Uterus (tissue), 4 donors: ENCODE data around the gene TMC8. TPM values are rescaled to one million over a fixed set of nuclear protein-coding genes. Genes with fewer than 3 reads are reported as not detected.

Experiments used
- DNase-seq, 2 donors: peaks; one replicate each; pipeline ENCODE4 v3.0.0-alpha.2; 2019 to 2020
- H3K27ac ChIP-seq, 2 donors: fragments of 200-600 bp; sonication (generic); 1 replicate in 1 of 2; 2 replicates in 1 of 2; pipeline ENCODE4 v1.5.1; 2016 to 2018
- H3K27me3 ChIP-seq, 2 donors: fragments of 200-600 bp; sonication (generic); one replicate each; pipeline ENCODE4 v1.5.1; 2018 to 2019; ENCODE audit warnings: control low read depth in 1 of 2
- H3K36me3 ChIP-seq, 2 donors: fragments of 200-600 bp; sonication (generic); one replicate each; pipeline ENCODE4 v1.5.1; 2019; ENCODE audit warnings: control low read depth in 1 of 2
- H3K4me1 ChIP-seq, 2 donors: fragments of 200-600 bp; sonication (generic); one replicate each; pipeline ENCODE4 v1.5.1; 2018 to 2019; ENCODE audit warnings: control low read depth in 1 of 2
- H3K4me3 ChIP-seq, 2 donors: fragments of 200-600 bp; sonication (generic); 1 replicate in 1 of 2; 2 replicates in 1 of 2; pipeline ENCODE4 v1.5.1; 2018 to 2019; ENCODE audit warnings: mild to moderate bottlenecking in 1 of 2
- H3K9me3 ChIP-seq, 2 donors: fragments of 200-600 bp; sonication (generic); one replicate each; pipeline ENCODE4 v1.5.1; 2019; ENCODE audit warnings: control low read depth in 1 of 2
- CTCF ChIP-seq, 4 experiments: fragments of 200-600 bp in 2 of 4; fragments of 450-650 bp in 2 of 4; sonication (generic) in 2 of 4; IDR thresholded peaks; one replicate each; pipeline ENCODE4 v1.5.1; 2016 to 2019; ENCODE audit warnings: antibody characterized with exemption in 4 of 4, mild to moderate bottlenecking in 2 of 4, moderate library complexity in 1 of 4
- POLR2A ChIP-seq, 2 donors: fragments of 450-650 bp; IDR thresholded peaks; one replicate each; pipeline ENCODE4 v1.6.1; 2016; ENCODE audit warnings: antibody characterized with exemption in 2 of 2, mild to moderate bottlenecking in 1 of 2, moderate library complexity in 1 of 2
- intact Hi-C: fragments of 100-400 bp; cut with DNase I; formaldehyde crosslinking; loops from one replicate; pipeline ENCODE4 v1.15.1; 2023; ENCODE audit warnings: low total_unique reads
- total RNA-seq, 4 donors: library from RNA; depleted of rRNA in 3 of 4; stranded (reverse); fragments of >200 nt in 3 of 4; gene quantifications; one replicate each; pipeline versions ENCODE4 v1.1.0 to v1.2.4, GENCODE V29; 2014 to 2023
- donor health status: DM: yes; HTN: yes; CAD: no.

The TMC8 gene
- total RNA-seq, 4 donors from 2014 or later = 0.51 to 20.1 (median 3.1) TPM

- H3K9me3 ChIP-seq = no peaks in the 10 kb centered on the region
- TF ChIP-seq POLR2A (IDR thresholded peaks at IDR 0.05) = no peak
- no peak for TF ChIP-seq CTCF (IDR thresholded peaks at IDR 0.05)
- H3K4me3 ChIP-seq = no peak overlapping the region
- intact Hi-C loops = no loop called here
- H3K27ac ChIP-seq = peak overlapping the region; percentile 81 to 85
- no peaks in the 10 kb centered on the region for H3K27me3 ChIP-seq
- H3K36me3 ChIP-seq = no peaks in the 10 kb centered on the region
- H3K4me1 ChIP-seq = peaks cover 0 to 16% of the 10 kb centered on the region in 2 donors
- peak; percentile 32 to 54 for DNase-seq
These were observed 41.9 kb downstream of the TMC8 start for GRCh38 chr17:78172249-78173051.

- H3K4me1 ChIP-seq = peaks cover 0 to 16% of the 10 kb centered on the region in 2 donors
- DNase-seq = peak in 1 of 2 donors; percentile 24
- intact Hi-C loops = no loop called here
- H3K9me3 ChIP-seq = no peaks in the 10 kb centered on the region
- no peaks in the 10 kb centered on the region for H3K27me3 ChIP-seq
- H3K36me3 ChIP-seq = no peaks in the 10 kb centered on the region
- H3K27ac ChIP-seq = peak overlapping the region; percentile 81 to 85
- no peak overlapping the region for H3K4me3 ChIP-seq
- no peak for TF ChIP-seq POLR2A (IDR thresholded peaks at IDR 0.05)
- no peak for TF ChIP-seq CTCF (IDR thresholded peaks at IDR 0.05)
These were observed 42.6 kb downstream of the TMC8 start for GRCh38 chr17:78173097-78173715.

- H3K27ac ChIP-seq = peak overlapping the region; percentile 81 to 85
- no peaks in the 10 kb centered on the region for H3K36me3 ChIP-seq
- peak; percentile 50 to 73 for DNase-seq
- intact Hi-C loops = no loop called here
- peaks cover 0 to 16% of the 10 kb centered on the region in 2 donors for H3K4me1 ChIP-seq
- no peaks in the 10 kb centered on the region for H3K27me3 ChIP-seq
- TF ChIP-seq POLR2A (IDR thresholded peaks at IDR 0.05) (peak in 1 of 2 donors; percentile 38), CTCF (IDR thresholded peaks at IDR 0.05) (peak in 3 of 4 experiments; percentile 12 to 64 (median 63))
- no peak overlapping the region for H3K4me3 ChIP-seq
- H3K9me3 ChIP-seq = no peaks in the 10 kb centered on the region
These were observed 43.8 kb downstream of the TMC8 start for GRCh38 chr17:78174346-78174869.

GRCh38 chr17:78174870-78175642, 44.5 kb downstream of the TMC8 start:
- no peak for DNase-seq
- H3K4me3 ChIP-seq = no peak overlapping the region
- H3K27me3 ChIP-seq = no peaks in the 10 kb centered on the region
- peaks cover 0 to 16% of the 10 kb centered on the region in 2 donors for H3K4me1 ChIP-seq
- TF ChIP-seq CTCF (IDR thresholded peaks at IDR 0.05) = no peak
- H3K27ac ChIP-seq = peak overlapping the region; percentile 81 to 85
- no peaks in the 10 kb centered on the region for H3K9me3 ChIP-seq
- intact Hi-C loops = loop anchor here (5.0 kb wide), 1 partner anchor 63 kb away; no protein-coding TSS in a partner anchor
- no peaks in the 10 kb centered on the region for H3K36me3 ChIP-seq
